K562 (cell line): Measurements from ENCODE around the gene UBXN10. TPM values are rescaled to one million over a fixed set of nuclear protein-coding genes. Genes with fewer than 3 reads are reported as not detected.

Experiments used
- ARHGAP35 ChIP-seq: fragments of 450-650 bp; IDR thresholded peaks from 2 replicates; pipeline ENCODE4 v1.6.1; 2018; ENCODE audit not compliant: partially characterized antibody
- BCL6 ChIP-seq: fragments of 250-450 bp; sonication (Bioruptor Pico); IDR thresholded peaks from 2 replicates; pipeline ENCODE4 v1.4.0; 2020
- C11orf30 ChIP-seq: fragments of 450-650 bp; IDR thresholded peaks from 2 replicates; pipeline ENCODE4 v1.6.1; 2016; ENCODE audit warnings: low read depth, mild to moderate bottlenecking
- CREB1 ChIP-seq, 2 experiments: sonication (generic) in 1 of 2; formaldehyde crosslinking in 1 of 2; IDR thresholded peaks; 2 replicates each; pipeline versions ENCODE4 v1.6.1 to v1.8.0; 2012 to 2022; ENCODE audit warnings: inconsistent platforms in 1 of 2, mild to moderate bottlenecking in 1 of 2, missing genetic modification reagents in 1 of 2, moderate library complexity in 1 of 2
- DIDO1 ChIP-seq: fragments of 450-650 bp; IDR thresholded peaks from 2 replicates; pipeline ENCODE4 v1.6.1; 2016; ENCODE audit warnings: low read depth, missing biosample characterization, missing genetic modification characterization
- ESRRB ChIP-seq: fragments of 250-450 bp; sonication (Bioruptor Pico); IDR thresholded peaks from 2 replicates; pipeline ENCODE4 v1.5.0; 2020; ENCODE audit warnings: mild to moderate bottlenecking, moderate library complexity, borderline replicate concordance
- HBP1 ChIP-seq: fragments of 450-650 bp; formaldehyde crosslinking; IDR thresholded peaks from 2 replicates; pipeline ENCODE4 v1.4.0; 2022; ENCODE audit warnings: missing genetic modification characterization
- HINFP ChIP-seq: fragments of 450-650 bp; conservative IDR thresholded peaks from 2 replicates; pipeline ENCODE4 v1.6.1; 2016; ENCODE audit warnings: missing genetic modification characterization, low read depth, mild to moderate bottlenecking, control low read depth, missing compliant biosample characterization
- HMBOX1 ChIP-seq: sonication (generic); IDR thresholded peaks from 2 replicates; pipeline ENCODE4 v1.6.1; 2016
- HOXB6 ChIP-seq: fragments of 250-450 bp; sonication (Bioruptor Pico); IDR thresholded peaks from 2 replicates; pipeline ENCODE4 v1.5.1; 2022; ENCODE audit warnings: mild to moderate bottlenecking, borderline replicate concordance
- NFE2 ChIP-seq: IDR thresholded peaks from 2 replicates; pipeline ENCODE4 v1.6.1; 2014; ENCODE audit warnings: antibody characterized with exemption, low read depth
- POLR3A ChIP-seq: IDR thresholded peaks from 2 replicates; pipeline ENCODE4 v1.6.1; 2011; ENCODE audit warnings: borderline replicate concordance, mild to moderate bottlenecking, moderate library complexity; ENCODE audit not compliant: insufficient read length, insufficient read depth; ENCODE audit errors: extremely low read depth
- RFX7 ChIP-seq: fragments of 250-450 bp; sonication (Bioruptor Pico); IDR thresholded peaks from 2 replicates; pipeline ENCODE4 v1.5.1; 2021; ENCODE audit warnings: mild to moderate bottlenecking
- SETDB1 ChIP-seq: IDR thresholded peaks from one replicate; pipeline ENCODE4 v1.6.1; 2012; ENCODE audit warnings: low read length, control low read depth, inconsistent platforms
- SNIP1 ChIP-seq: fragments of 450-650 bp; IDR thresholded peaks from 2 replicates; pipeline ENCODE4 v1.7.1; 2017; ENCODE audit warnings: low read depth, mild to moderate bottlenecking
- TAF9B ChIP-seq: fragments of 450-650 bp; IDR thresholded peaks from 2 replicates; pipeline ENCODE4 v1.6.1; 2018; ENCODE audit warnings: mild to moderate bottlenecking; ENCODE audit not compliant: partially characterized antibody
- THRB ChIP-seq: fragments of 450-650 bp; formaldehyde crosslinking; conservative IDR thresholded peaks from 2 replicates; pipeline ENCODE4 v1.4.0; 2022; ENCODE audit warnings: mild to moderate bottlenecking, missing genetic modification characterization
- TOE1 ChIP-seq, 2 experiments: fragments of 450-650 bp in 1 of 2; sonication (generic) in 1 of 2; formaldehyde crosslinking in 1 of 2; IDR thresholded peaks; 2 replicates each; pipeline versions ENCODE4 v1.7.1 to v1.8.0; 2016 to 2022; ENCODE audit warnings: borderline replicate concordance in 2 of 2, mild to moderate bottlenecking in 2 of 2, antibody characterized with exemption in 1 of 2, inconsistent platforms in 1 of 2, low read depth in 1 of 2, missing genetic modification reagents in 1 of 2, moderate library complexity in 1 of 2
- XRCC3 ChIP-seq: fragments of 450-650 bp; IDR thresholded peaks from 2 replicates; pipeline ENCODE4 v1.6.1; 2017; ENCODE audit warnings: mild to moderate bottlenecking, moderate library complexity
- ZBTB17 ChIP-seq: fragments of 450-650 bp; formaldehyde crosslinking; IDR thresholded peaks from 2 replicates; pipeline ENCODE4 v1.4.0; 2020; ENCODE audit warnings: mild to moderate bottlenecking
- ZBTB34 ChIP-seq: fragments of 250-450 bp; sonication (Bioruptor Pico); IDR thresholded peaks from 2 replicates; pipeline ENCODE4 v1.8.0; 2021; ENCODE audit warnings: mild to moderate bottlenecking, moderate library complexity
- ZC3H8 ChIP-seq: fragments of 450-650 bp; IDR thresholded peaks from 2 replicates; pipeline ENCODE4 v1.6.1; 2017
- ZNF133 ChIP-seq: fragments of 250-450 bp; sonication (Bioruptor Pico); IDR thresholded peaks from 2 replicates; pipeline ENCODE4 v1.4.0; 2020; ENCODE audit warnings: mild to moderate bottlenecking
- ZNF644 ChIP-seq: fragments of 200-800 bp; sonication (Bioruptor generic); IDR thresholded peaks from 2 replicates; pipeline ENCODE4 v1.6.1; 2016; ENCODE audit warnings: low read depth, missing genetic modification characterization, missing compliant biosample characterization
- polyA plus RNA-seq, 8 experiments: library from polyadenylated mRNA; depleted of rRNA in 4 of 8; stranded (reverse) in 5 of 8; unstranded in 3 of 8; fragments of >200 nt; fragmentation: Nextera tagmentation in 2 of 8; fragmentation: Illumina TruSeq in 1 of 8; extraction: Ambion mirVana in 2 of 8; extraction: Trizol in 1 of 8; gene quantifications; 2 replicates each; pipeline versions ENCODE4 v1.2.1 to v1.2.3, GENCODE V29; 2011 to 2014; ENCODE audit warnings: inconsistent platforms in 1 of 8, missing spikeins in 1 of 8
- total RNA-seq, 7 experiments: library from RNA; depleted of rRNA in 6 of 7; stranded (reverse); fragments of >200 nt in 6 of 7; fragmentation: Illumina TruSeq in 2 of 7; extraction: Trizol in 2 of 7; gene quantifications; 2 replicates each; pipeline versions ENCODE4 v1.2.1 to v1.2.3, GENCODE V29; 2011 to 2021; ENCODE audit warnings: low replicate concordance in 1 of 7

The UBXN10 gene
- total and polyA plus RNA-seq, 9 of the 15 experiments (the other 6 are each of a cell fraction or from before 2014, with no cell fraction given) = 10.7 to 17.7 (median 13.6) TPM

- TF ChIP-seq HBP1 (CRISPR knock-in tag) (peak; percentile 45; the same call in 1 of the 2 replicates), CREB1 (IDR thresholded peaks at IDR 0.05) (no peak), CREB1 (CRISPR knock-in tag; IDR thresholded peaks at IDR 0.05) (no peak), TOE1 (IDR thresholded peaks at IDR 0.05; ENCODE audit: borderline replicate concordance) (no peak), TOE1 (CRISPR knock-in tag; IDR thresholded peaks at IDR 0.05; ENCODE audit: borderline replicate concordance, low read depth) (no peak), XRCC3 (no peak), RFX7 (CRISPR knock-in tag) (no peak), ZNF644 (tag) (no peak), SETDB1 (no peak), ARHGAP35 (peak; percentile 28), POLR3A (no peak), ZNF133 (CRISPR knock-in tag) (no peak), HOXB6 (CRISPR knock-in tag) (no peak), HINFP (tag) (no peak), THRB (CRISPR knock-in tag) (no peak; the same call in 1 of the 2 replicates), ZBTB34 (CRISPR knock-in tag) (no peak), ZBTB17 (no peak), ESRRB (no peak), DIDO1 (tag) (no peak), C11orf30 (no peak), TAF9B (no peak), HMBOX1 (no peak), SNIP1 (no peak), NFE2 (no peak), BCL6 (no peak), ZC3H8 (no peak)
Observed at GRCh38 chr1:20165522-20165951, 20.4 kb upstream of the UBXN10 start (continued).
